GM04503 (cell line): ENCODE results near the gene ZNF618.

Experiments
- DNase-seq: peaks from one replicate; pipeline ENCODE4 v3.0.0-alpha.2; 2012; ENCODE audit warnings: low read depth

Gene ZNF618

DNA sequence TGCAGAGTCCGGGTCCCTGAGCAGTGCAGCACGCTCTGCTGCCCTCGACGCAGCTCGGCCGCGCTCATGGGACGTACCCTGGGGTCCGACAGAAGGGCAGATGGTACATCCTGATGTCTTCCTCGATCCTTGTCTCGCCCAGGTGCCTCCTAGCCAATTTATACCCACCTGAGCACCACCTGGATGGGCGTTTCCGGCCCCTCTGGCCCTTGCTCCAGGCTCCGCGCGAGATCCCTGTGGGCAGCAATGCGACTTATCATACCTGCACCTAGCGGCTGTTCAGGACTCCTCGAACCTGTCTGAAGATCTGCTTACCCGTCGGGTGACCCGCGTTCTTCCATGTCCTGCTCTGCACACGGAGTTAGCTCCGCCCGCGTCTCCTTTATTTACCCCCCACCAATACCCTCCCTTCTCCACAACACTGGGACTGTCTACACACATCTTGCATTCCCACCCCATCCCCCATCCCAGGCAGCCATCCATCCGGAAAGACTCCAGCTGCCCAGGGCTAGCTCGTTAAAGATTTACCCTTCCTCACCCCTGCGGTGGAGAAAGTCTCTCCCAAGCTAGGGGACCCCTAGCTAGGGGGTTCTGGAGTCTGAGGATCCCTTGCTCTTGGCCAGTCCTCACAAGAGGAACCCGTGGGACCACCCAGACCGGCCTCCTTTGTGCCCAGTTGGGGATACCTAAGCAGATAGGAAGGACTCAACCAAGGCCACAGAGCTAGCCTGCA lies 223.0 kb downstream of the ZNF618 start, which contains the start of gene KIF12:
TSS of gene KIF12 (minus strand) at position 357 of the 733 bp plus-strand sequence. CDS start at position 341, 16 bp downstream.
- no peak for DNase-seq

GRCh38 chr9:114099669-114100270 lies 223.7 kb downstream of the ZNF618 start:
- DNase-seq, result no peak

GRCh38 chr9:114100536-114100935 lies 224.4 kb downstream of the ZNF618 start:
- DNase-seq, result no peak

DNA sequence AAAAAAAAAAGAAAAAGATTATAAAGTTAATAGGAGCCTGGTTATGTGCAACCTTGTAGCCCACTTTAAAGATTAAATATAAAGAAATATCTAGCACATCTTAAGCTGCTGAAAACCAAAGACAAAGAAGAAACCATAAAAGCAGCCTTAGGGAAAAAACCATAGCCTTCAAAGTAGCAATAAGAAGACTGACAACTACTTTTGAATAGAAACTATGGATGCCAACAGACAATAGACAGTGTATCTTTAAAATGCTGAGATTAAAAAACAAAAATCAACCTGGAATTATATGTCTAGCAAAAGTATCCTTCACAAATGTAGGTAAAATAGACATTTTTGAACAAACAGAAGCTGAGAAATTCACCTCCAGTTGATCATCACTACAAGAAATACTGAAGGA lies 226.4 kb downstream of the ZNF618 start:
- DNase-seq, result no peak

DNA sequence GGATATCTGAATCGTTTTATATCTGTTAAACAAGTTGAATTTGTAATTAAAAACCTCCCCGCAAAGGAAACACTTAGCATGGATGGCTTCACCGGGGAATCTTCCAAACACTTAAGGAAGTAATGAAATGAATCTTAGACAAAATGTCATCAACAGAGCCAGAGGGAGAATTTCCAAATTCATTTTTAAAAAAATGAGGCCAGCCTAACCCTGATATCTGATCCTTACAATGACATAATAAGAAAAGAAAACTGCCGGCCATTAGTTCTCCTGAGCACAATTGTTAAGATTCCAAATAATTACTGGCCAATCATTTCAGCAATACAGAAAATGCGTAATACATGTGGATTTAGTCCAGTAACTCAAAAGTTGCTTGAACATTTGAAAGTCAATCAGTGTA lies 229.1 kb downstream of the ZNF618 start:
- DNase-seq, result no peak
